Left lung (tissue), 10 donors: ENCODE measurements around the gene POU6F2. TPM values are rescaled to one million over a fixed set of nuclear protein-coding genes. Genes with fewer than 3 reads are reported as not detected.

Experiments
- ATAC-seq: fragments of 200-7000 bp; cut with Tn5 transposase; one replicate; pipeline ENCODE4 v1.9.1; 2020; ENCODE audit warnings: moderate library complexity
- DNase-seq, 4 donors: peaks; one replicate each; pipeline ENCODE4 v3.0.0-alpha.2; 2013 to 2020
- H3K27ac ChIP-seq, 2 donors: fragments of 200-600 bp; sonication (generic) in 1 of 2; one replicate each; pipeline versions ENCODE4 v1.5.0 to v1.8.0; 2020 to 2021
- H3K27me3 ChIP-seq, 2 donors: fragments of 200-600 bp; sonication (generic) in 1 of 2; one replicate each; pipeline versions ENCODE4 v1.5.0 to v1.8.0; 2020 to 2021
- H3K36me3 ChIP-seq, 2 donors: fragments of 200-600 bp; sonication (generic) in 1 of 2; one replicate each; pipeline versions ENCODE4 v1.5.0 to v1.8.0; 2020 to 2021
- H3K4me1 ChIP-seq, 2 donors: fragments of 200-600 bp; one replicate each; pipeline ENCODE4 v1.8.0; 2021
- H3K4me3 ChIP-seq, 2 donors: fragments of 200-600 bp; sonication (generic) in 1 of 2; one replicate each; pipeline versions ENCODE4 v1.5.0 to v1.8.0; 2020 to 2021; ENCODE audit warnings: mild to moderate bottlenecking in 1 of 2
- H3K9me3 ChIP-seq, 2 donors: fragments of 200-600 bp; sonication (generic) in 1 of 2; one replicate each; pipeline versions ENCODE4 v1.5.0 to v1.8.0; 2020 to 2021
- CTCF ChIP-seq, 2 donors: fragments of 200-600 bp; sonication (generic) in 1 of 2; IDR thresholded peaks; one replicate each; pipeline versions ENCODE4 v1.5.0 to v1.8.0; 2021; ENCODE audit warnings: antibody characterized with exemption in 2 of 2
- intact Hi-C, 2 donors: fragments of 100-400 bp; cut with DNase I; formaldehyde crosslinking; loops; one replicate each; pipeline versions ENCODE4 v1.11.2 to v1.14.2; 2022
- polyA plus RNA-seq, 6 donors: library from polyadenylated mRNA; unstranded; fragments of 120-200 nt; gene quantifications; one replicate each; pipeline ENCODE4 v1.2.1, GENCODE V29; 2013; ENCODE audit not compliant: insufficient read length in 6 of 6
- total RNA-seq, 2 donors: library from RNA; stranded (reverse); fragmentation: NEBNext Ultra II Directional; extraction: Animal tissue kit (Norgen Biotek cat#: 25700); gene quantifications; one replicate each; pipeline ENCODE4 v1.2.1, GENCODE V29; 2021
- donor health status: DM: no; HTN: yes; CAD: no.
- donor health status: DM: no; HTN: no; CAD: no.

Gene POU6F2
- total and polyA plus RNA-seq, 8 donors, result 0.08 to 0.32 (median 0.18) TPM; not detected in 3

- TF ChIP-seq CTCF (IDR thresholded peaks at IDR 0.05), result no peak
- H3K36me3 ChIP-seq, result no peaks in the 10 kb centered on the region
- H3K4me3 ChIP-seq, result no peak overlapping the region
- ATAC-seq (no peak), DNase-seq (no peak)
- H3K4me1 ChIP-seq, result no peaks in the 10 kb centered on the region
- no peak overlapping the region for H3K27ac ChIP-seq
- H3K27me3 ChIP-seq, result peaks cover 0 to 5% of the 10 kb centered on the region in 2 donors
- intact Hi-C loops, result no loop called here
- H3K9me3 ChIP-seq, result no peaks in the 10 kb centered on the region
These were observed 388.1 kb downstream of the POU6F2 start for GRCh38 chr7:39365751-39366295.

GRCh38 chr7:39367451-39367850 is 389.7 kb downstream of the POU6F2 start:
- Histone ChIP-seq H3K9me3 (no peaks in the 10 kb centered on the region), H3K4me1 (no peaks in the 10 kb centered on the region), H3K27me3 (no peaks in the 10 kb centered on the region), H3K27ac (no peak overlapping the region), H3K36me3 (no peaks in the 10 kb centered on the region), H3K4me3 (no peak overlapping the region)
- ATAC-seq, result no peak
- intact Hi-C loops, result no loop called here
- DNase-seq, result no peak
- no peak for TF ChIP-seq CTCF (IDR thresholded peaks at IDR 0.05)

- ATAC-seq, result no peak
- Histone ChIP-seq H3K9me3 (no peaks in the 10 kb centered on the region), H3K27ac (no peak overlapping the region), H3K4me3 (no peak overlapping the region), H3K27me3 (no peaks in the 10 kb centered on the region), H3K36me3 (no peaks in the 10 kb centered on the region), H3K4me1 (no peaks in the 10 kb centered on the region)
- intact Hi-C loops, result no loop called here
- DNase-seq, result no peak
- no peak for TF ChIP-seq CTCF (IDR thresholded peaks at IDR 0.05)
These were observed 390.2 kb downstream of the POU6F2 start for GRCh38 chr7:39367943-39368342.

- Histone ChIP-seq H3K4me1 (no peaks in the 10 kb centered on the region), H3K27me3 (no peaks in the 10 kb centered on the region), H3K9me3 (no peaks in the 10 kb centered on the region), H3K4me3 (no peak overlapping the region), H3K27ac (no peak overlapping the region), H3K36me3 (no peaks in the 10 kb centered on the region)
- DNase-seq, result no peak
- intact Hi-C loops, result no loop called here
- TF ChIP-seq CTCF (IDR thresholded peaks at IDR 0.05), result no peak
- no peak for ATAC-seq
These were observed 394.7 kb downstream of the POU6F2 start for GRCh38 chr7:39372383-39372782.

- intact Hi-C loops, result no loop called here
- DNase-seq (no peak), ATAC-seq (no peak)
- Histone ChIP-seq H3K4me3 (no peak overlapping the region), H3K27me3 (no peaks in the 10 kb centered on the region), H3K27ac (no peak overlapping the region), H3K4me1 (no peaks in the 10 kb centered on the region), H3K9me3 (no peaks in the 10 kb centered on the region), H3K36me3 (no peaks in the 10 kb centered on the region)
- no peak for TF ChIP-seq CTCF (IDR thresholded peaks at IDR 0.05)
These were observed 396.8 kb downstream of the POU6F2 start for GRCh38 chr7:39374436-39375040.
